DND-41 (cell line): ENCODE results near the gene FAM83G.

ENCODE experiments used
- EZH2 ChIP-seq: IDR thresholded peaks from 3 replicates; pipeline ENCODE4 v1.6.1; 2012; ENCODE audit warnings: borderline replicate concordance, low read depth, mild to moderate bottlenecking, moderate library complexity, low read length, inconsistent platforms; ENCODE audit not compliant: severe bottlenecking
- TF ChIP-seq, protein P1 (sequence below): IDR thresholded peaks from 2 replicates; pipeline ENCODE4 v1.5.1; 2012; ENCODE audit warnings: borderline replicate concordance, low read length, moderate library complexity, mild to moderate bottlenecking; ENCODE audit not compliant: poor library complexity, severe bottlenecking; ENCODE audit errors: extremely low read depth

DNA sequence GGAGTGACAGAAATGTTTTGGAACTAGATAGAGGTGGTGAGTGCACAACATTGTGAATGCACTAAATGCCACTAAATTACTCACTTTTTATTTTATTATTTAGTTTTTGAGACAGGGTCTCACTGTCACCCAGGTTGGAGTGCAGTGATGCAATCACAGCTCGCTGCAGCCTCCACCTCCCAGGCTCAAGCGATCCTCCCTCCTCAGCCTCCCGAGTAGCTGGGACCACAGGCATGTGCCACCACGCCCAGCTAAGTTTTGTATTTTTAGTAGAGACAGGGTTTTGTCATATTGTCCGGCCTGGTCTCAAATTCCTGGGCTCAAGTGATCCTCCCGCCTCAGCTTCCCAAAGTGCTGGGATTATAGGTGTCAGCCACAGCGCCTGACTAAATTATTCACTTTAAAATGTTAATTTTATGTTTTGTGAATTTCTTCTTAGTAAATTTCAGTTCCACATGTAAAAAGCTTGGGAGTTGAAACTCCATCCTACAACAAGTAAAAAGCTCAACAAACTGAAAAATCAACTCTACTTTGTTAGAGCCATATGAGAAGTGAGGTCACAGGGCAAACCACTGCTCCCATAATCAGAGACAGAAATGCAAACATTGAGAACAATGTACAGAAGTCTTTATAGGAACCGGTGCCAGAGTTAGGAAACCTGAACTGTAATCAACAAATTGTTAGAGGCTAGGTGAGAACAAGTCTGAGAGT lies 66.4 kb downstream of the FAM83G start:
- TF ChIP-seq, protein P1, sequence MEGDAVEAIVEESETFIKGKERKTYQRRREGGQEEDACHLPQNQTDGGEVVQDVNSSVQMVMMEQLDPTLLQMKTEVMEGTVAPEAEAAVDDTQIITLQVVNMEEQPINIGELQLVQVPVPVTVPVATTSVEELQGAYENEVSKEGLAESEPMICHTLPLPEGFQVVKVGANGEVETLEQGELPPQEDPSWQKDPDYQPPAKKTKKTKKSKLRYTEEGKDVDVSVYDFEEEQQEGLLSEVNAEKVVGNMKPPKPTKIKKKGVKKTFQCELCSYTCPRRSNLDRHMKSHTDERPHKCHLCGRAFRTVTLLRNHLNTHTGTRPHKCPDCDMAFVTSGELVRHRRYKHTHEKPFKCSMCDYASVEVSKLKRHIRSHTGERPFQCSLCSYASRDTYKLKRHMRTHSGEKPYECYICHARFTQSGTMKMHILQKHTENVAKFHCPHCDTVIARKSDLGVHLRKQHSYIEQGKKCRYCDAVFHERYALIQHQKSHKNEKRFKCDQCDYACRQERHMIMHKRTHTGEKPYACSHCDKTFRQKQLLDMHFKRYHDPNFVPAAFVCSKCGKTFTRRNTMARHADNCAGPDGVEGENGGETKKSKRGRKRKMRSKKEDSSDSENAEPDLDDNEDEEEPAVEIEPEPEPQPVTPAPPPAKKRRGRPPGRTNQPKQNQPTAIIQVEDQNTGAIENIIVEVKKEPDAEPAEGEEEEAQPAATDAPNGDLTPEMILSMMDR = no peak
- no peak for TF ChIP-seq EZH2
